SK-N-SH (cell line): ENCODE results near the gene PHF21A. TPM values are rescaled to one million over a fixed set of nuclear protein-coding genes. Genes with fewer than 3 reads are reported as not detected.

ENCODE experiments used
- CTCF ChIA-PET: fragments of 300-600, 350-600 bp; formaldehyde crosslinking; extraction: SDS; loops from one replicate; lab custom pipeline; 2021; lab: Yijun Ruan, JAX
- POLR2A ChIA-PET: fragments of 350-600 bp; sonication (Branson Sonifier 250); formaldehyde crosslinking; extraction: SDS; loops from one replicate; lab custom pipeline; 2020; ENCODE audit warnings: antibody characterized with exemption, inconsistent platforms; lab: Yijun Ruan, JAX
- DNase-seq: peaks from one replicate; pipeline ENCODE4 v3.0.0; 2012
- H2AFZ ChIP-seq: fragments of 200-600 bp; sonication (generic); 2 replicates; pipeline ENCODE4 v1.8.1; 2016; ENCODE audit warnings: antibody characterized with exemption, mild to moderate bottlenecking, low read depth
- H3F3A ChIP-seq: fragments of 200-600 bp; sonication (generic); replicated peaks from 2 replicates; pipeline ENCODE3; 2016; ENCODE audit warnings: antibody characterized with exemption, mild to moderate bottlenecking; ENCODE audit not compliant: insufficient read depth
- H3K27ac ChIP-seq, 2 experiments: fragments of 200-500 bp in 1 of 2; fragments of 200-600 bp in 1 of 2; sonication (Bioruptor generic) in 1 of 2; sonication (generic), shearing (Covaris generic) in 1 of 2; 2 replicates each; pipeline versions ENCODE4 v1.5.1 to v1.6.1; 2014 to 2016; ENCODE audit warnings: low read depth in 2 of 2, inconsistent platforms in 1 of 2, low read length in 1 of 2, mild to moderate bottlenecking in 1 of 2, mixed read lengths in 1 of 2
- H3K27me3 ChIP-seq: fragments of 200-600 bp; sonication (generic), shearing (Covaris generic); 2 replicates; pipeline ENCODE4 v1.6.1; 2016; ENCODE audit warnings: mixed run types; ENCODE audit not compliant: insufficient read depth
- H3K36me3 ChIP-seq, 2 experiments: fragments of 200-500 bp in 1 of 2; fragments of 200-600 bp in 1 of 2; sonication (Bioruptor generic) in 1 of 2; sonication (generic) in 1 of 2; replicated peaks in 1 of 2; 2 replicates each; pipeline versions ENCODE3 to v1.5.1; 2014 to 2016; ENCODE audit warnings: low read length in 1 of 2, mild to moderate bottlenecking in 1 of 2; ENCODE audit not compliant: insufficient read depth in 2 of 2, control insufficient read depth in 1 of 2
- H3K4me1 ChIP-seq, 2 experiments: fragments of 200-500 bp in 1 of 2; fragments of 200-600 bp in 1 of 2; sonication (Bioruptor generic) in 1 of 2; sonication (generic), shearing (Covaris generic) in 1 of 2; 2 replicates each; pipeline versions ENCODE4 v1.5.1 to v1.6.1; 2014 to 2016; ENCODE audit warnings: low read depth in 1 of 2, low read length in 1 of 2, mixed run types in 1 of 2; ENCODE audit not compliant: insufficient read depth in 2 of 2, control insufficient read depth in 1 of 2
- H3K4me2 ChIP-seq: fragments of 200-600 bp; sonication (generic), shearing (Covaris generic); 2 replicates; pipeline ENCODE4 v1.6.1; 2017; ENCODE audit warnings: mixed run types
- H3K4me3 ChIP-seq, 2 experiments: fragments of 200-500 bp in 1 of 2; fragments of 200-600 bp in 1 of 2; sonication (Bioruptor generic) in 1 of 2; sonication (generic), shearing (Covaris generic) in 1 of 2; 2 replicates each; pipeline versions ENCODE4 v1.5.1 to v1.8.1; 2014 to 2016; ENCODE audit warnings: low read depth in 2 of 2, inconsistent platforms in 1 of 2, low read length in 1 of 2, mild to moderate bottlenecking in 1 of 2, mixed read lengths in 1 of 2, moderate library complexity in 1 of 2
- H3K79me2 ChIP-seq: fragments of 200-600 bp; sonication (generic); 2 replicates; pipeline ENCODE4 v1.8.1; 2017; ENCODE audit warnings: mild to moderate bottlenecking; ENCODE audit not compliant: insufficient read depth
- H3K9ac ChIP-seq: fragments of 200-600 bp; sonication (generic); 2 replicates; pipeline ENCODE4 v1.6.1; 2017; ENCODE audit warnings: mixed run types
- H3K9me2 ChIP-seq: fragments of 200-600 bp; sonication (generic); 2 replicates; pipeline ENCODE4 v1.6.1; 2017; ENCODE audit warnings: mixed run types
- H3K9me3 ChIP-seq: fragments of 200-600 bp; sonication (generic); 2 replicates; pipeline ENCODE4 v1.6.1; 2017; ENCODE audit warnings: mixed run types, mild to moderate bottlenecking, moderate library complexity
- H4K20me1 ChIP-seq: fragments of 200-600 bp; sonication (generic); 2 replicates; pipeline ENCODE4 v1.6.1; 2017; ENCODE audit warnings: mild to moderate bottlenecking, mixed run types; ENCODE audit not compliant: insufficient read depth
- CHD2 ChIP-seq: fragments of 150-350 bp; IDR thresholded peaks from 2 replicates; pipeline ENCODE4 v1.6.1; 2018; ENCODE audit warnings: low read length; ENCODE audit not compliant: partially characterized antibody
- CTCF ChIP-seq: fragments of 200-600 bp; sonication (generic); IDR thresholded peaks from 2 replicates; pipeline ENCODE4 v1.6.1; 2017; ENCODE audit warnings: antibody characterized with exemption, mild to moderate bottlenecking, moderate library complexity
- ELF1 ChIP-seq: IDR thresholded peaks from 2 replicates; pipeline ENCODE4 v1.4.0; 2012
- EP300 ChIP-seq, 2 experiments: IDR thresholded peaks; 2 replicates each; pipeline versions ENCODE4 v1.4.0 to v1.6.1; 2012; ENCODE audit warnings: borderline replicate concordance in 1 of 2, low read depth in 1 of 2, low read length in 1 of 2
- EZH2phosphoT487 ChIP-seq: fragments of 200-600 bp; sonication (generic); IDR thresholded peaks from 2 replicates; pipeline ENCODE4 v1.6.1; 2017; ENCODE audit warnings: low read depth, mixed run types, mild to moderate bottlenecking, antibody characterized with exemption, moderate library complexity, borderline replicate concordance
- FOSL2 ChIP-seq: IDR thresholded peaks from 2 replicates; pipeline ENCODE4 v1.4.0; 2012; ENCODE audit warnings: low read depth, mild to moderate bottlenecking, moderate library complexity, borderline replicate concordance
- FOXM1 ChIP-seq: IDR thresholded peaks from 2 replicates; pipeline ENCODE4 v1.4.0; 2012; ENCODE audit warnings: low read depth, mild to moderate bottlenecking
- GABPA ChIP-seq: IDR thresholded peaks from 2 replicates; pipeline ENCODE4 v1.4.0; 2012; ENCODE audit warnings: low read depth, mild to moderate bottlenecking
- MEF2A ChIP-seq: IDR thresholded peaks from 2 replicates; pipeline ENCODE4 v1.4.0; 2012; ENCODE audit warnings: low read depth, borderline replicate concordance
- NRF1 ChIP-seq: IDR thresholded peaks from 2 replicates; pipeline ENCODE4 v1.6.1; 2012; ENCODE audit warnings: low read depth, mild to moderate bottlenecking, low read length
- PBX3 ChIP-seq: IDR thresholded peaks from 2 replicates; pipeline ENCODE4; 2012
- POLR2AphosphoS5 ChIP-seq: IDR thresholded peaks from 2 replicates; pipeline ENCODE4 v1.6.1; 2012; ENCODE audit warnings: low read depth, low read length
- RAD21 ChIP-seq: IDR thresholded peaks from 2 replicates; pipeline ENCODE4 v1.6.1; 2012; ENCODE audit warnings: mild to moderate bottlenecking, low read length
- REST ChIP-seq: IDR thresholded peaks from 2 replicates; pipeline ENCODE4 v1.6.1; 2012; ENCODE audit warnings: mild to moderate bottlenecking, low read depth, low read length, moderate library complexity
- RXRA ChIP-seq: IDR thresholded peaks from 2 replicates; pipeline ENCODE4 v1.4.0; 2012; ENCODE audit warnings: low read depth, mild to moderate bottlenecking, borderline replicate concordance
- USF1 ChIP-seq: IDR thresholded peaks from 2 replicates; pipeline ENCODE4 v1.4.0; 2012; ENCODE audit warnings: low read depth, borderline replicate concordance
- YY1 ChIP-seq: IDR thresholded peaks from 2 replicates; pipeline ENCODE4 v1.4.0; 2012; ENCODE audit warnings: low read depth, mild to moderate bottlenecking
- WGBS: methylation state at CpG from one replicate; pipeline ENCODE4 v1.1.6; 2017; ENCODE audit warnings: low lambda C conversion rate; 5-methylcytosine and 5-hydroxymethylcytosine counted together
- polyA plus RNA-seq, 3 experiments: library from polyadenylated mRNA; depleted of rRNA; stranded (reverse); fragments of >200 nt; gene quantifications; 2 replicates each; pipeline ENCODE4 v1.2.3, GENCODE V29; 2012
- TF ChIP-seq, protein P1 (sequence below): fragments of 150-350 bp; IDR thresholded peaks from 2 replicates; pipeline ENCODE4 v1.6.1; 2017; ENCODE audit warnings: antibody characterized with exemption, low read length, low read depth, borderline replicate concordance
- TF ChIP-seq, protein P2 (sequence below): fragments of 150-350 bp; IDR thresholded peaks from 2 replicates; pipeline ENCODE4 v1.6.1; 2016; ENCODE audit warnings: mild to moderate bottlenecking, low read depth, low read length

The PHF21A gene
- polyA plus RNA-seq, 1 of the 3 experiments (the other 2 are of a cell fraction): 18.8 TPM

DNA sequence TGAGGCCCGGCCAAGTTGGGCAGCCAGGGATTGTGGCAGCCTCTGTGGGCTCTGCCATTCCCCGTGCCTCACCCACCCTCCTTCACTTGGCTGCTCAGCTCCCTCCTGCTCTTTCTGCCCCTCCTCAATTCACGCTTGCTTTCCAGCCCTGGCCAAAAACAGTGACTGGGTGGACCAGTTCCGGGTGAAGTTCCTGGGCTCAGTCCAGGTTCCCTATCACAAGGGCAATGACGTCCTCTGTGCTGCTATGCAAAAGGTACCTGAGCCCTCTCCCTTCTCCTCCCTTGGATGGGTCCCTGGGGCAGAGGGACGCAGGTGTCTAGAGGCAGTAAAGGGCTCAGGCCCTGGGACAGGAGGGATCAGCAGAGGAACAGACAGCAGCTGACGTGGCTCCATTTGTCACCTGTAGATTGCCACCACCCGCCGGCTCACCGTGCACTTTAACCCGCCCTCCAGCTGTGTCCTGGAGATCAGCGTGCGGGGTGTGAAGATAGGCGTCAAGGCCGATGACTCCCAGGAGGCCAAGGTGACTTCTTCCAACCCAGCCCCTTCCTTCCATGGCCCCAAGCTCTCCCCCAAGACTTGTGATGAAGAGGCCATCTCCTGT is 216.8 kb downstream of the PHF21A start:
- H3K9me2 ChIP-seq: no peaks in the 10 kb centered on the region
- WGBS: 88% methylated on average over 15 of the region's 15 CpGs
- H3K4me2 ChIP-seq: no peak overlapping the region
- ChIA-PET CTCF (interaction anchor here (1.0 kb wide), 1 partner anchor 32 kb away, joined by 3 read pairs; no protein-coding TSS in a partner anchor), POLR2A (no interaction called here)
- no peak overlapping the region for H2AFZ ChIP-seq
- no peaks in the 10 kb centered on the region for H3K27me3 ChIP-seq
- no peaks in the 10 kb centered on the region for H3K9me3 ChIP-seq
- H3K79me2 ChIP-seq: no peaks in the 10 kb centered on the region
- H3F3A ChIP-seq: no peaks in the 10 kb centered on the region
- peaks cover 0 to 29% of the 10 kb centered on the region in 2 experiments for H3K36me3 ChIP-seq
- H3K27ac ChIP-seq: no peak overlapping the region
- no peak overlapping the region for H3K4me3 ChIP-seq
- DNase-seq: no peak
- peaks cover 5 to 23% of the 10 kb centered on the region in 2 experiments; a peak in 2 of 4 replicates for H3K4me1 ChIP-seq
- H3K9ac ChIP-seq: no peak overlapping the region
- TF ChIP-seq CHD2 (no peak), PBX3 (no peak), REST (no peak), CTCF (no peak), FOSL2 (no peak), RAD21 (no peak), USF1 (no peak), NRF1 (no peak), ELF1 (no peak), EZH2phosphoT487 (no peak), POLR2AphosphoS5 (no peak), GABPA (no peak), EP300 (IDR thresholded peaks at IDR 0.05; ENCODE audit: borderline replicate concordance in 1 of 2, low read depth in 1 of 2, low read length in 1 of 2) (no peak), MEF2A (no peak), RXRA (no peak), YY1 (no peak), FOXM1 (no peak)
- TF ChIP-seq, protein P1, sequence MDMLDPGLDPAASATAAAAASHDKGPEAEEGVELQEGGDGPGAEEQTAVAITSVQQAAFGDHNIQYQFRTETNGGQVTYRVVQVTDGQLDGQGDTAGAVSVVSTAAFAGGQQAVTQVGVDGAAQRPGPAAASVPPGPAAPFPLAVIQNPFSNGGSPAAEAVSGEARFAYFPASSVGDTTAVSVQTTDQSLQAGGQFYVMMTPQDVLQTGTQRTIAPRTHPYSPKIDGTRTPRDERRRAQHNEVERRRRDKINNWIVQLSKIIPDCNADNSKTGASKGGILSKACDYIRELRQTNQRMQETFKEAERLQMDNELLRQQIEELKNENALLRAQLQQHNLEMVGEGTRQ: no peak
- TF ChIP-seq, protein P2, sequence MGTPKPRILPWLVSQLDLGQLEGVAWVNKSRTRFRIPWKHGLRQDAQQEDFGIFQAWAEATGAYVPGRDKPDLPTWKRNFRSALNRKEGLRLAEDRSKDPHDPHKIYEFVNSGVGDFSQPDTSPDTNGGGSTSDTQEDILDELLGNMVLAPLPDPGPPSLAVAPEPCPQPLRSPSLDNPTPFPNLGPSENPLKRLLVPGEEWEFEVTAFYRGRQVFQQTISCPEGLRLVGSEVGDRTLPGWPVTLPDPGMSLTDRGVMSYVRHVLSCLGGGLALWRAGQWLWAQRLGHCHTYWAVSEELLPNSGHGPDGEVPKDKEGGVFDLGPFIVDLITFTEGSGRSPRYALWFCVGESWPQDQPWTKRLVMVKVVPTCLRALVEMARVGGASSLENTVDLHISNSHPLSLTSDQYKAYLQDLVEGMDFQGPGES: no peak
- peaks cover 9% of the 10 kb centered on the region; the same call in 1 of the 2 replicates for H4K20me1 ChIP-seq
